ENCODE data around the gene C1R.
A peak's percentile ranks its signal among the peaks of the same experiment; 100 is the strongest.
"Not testable (repeated sequence)": the region's sequence is repeated elsewhere in the genome, so short reads cannot be mapped to it uniquely, and the experiment has no call there.

C1R gene

GRCh38 chr12:7045913-7046312, 46.3 kb downstream of the C1R start:
- in situ Hi-C loops (cut with MboI; ENCODE audit: low sequenced_read_pairs) = no loop called here
- H3K9me3 ChIP-seq = no peaks in the 10 kb centered on the region
- DNase-seq (ENCODE audit: low spot score in 2 of 2) = no peak

GRCh38 chr12:7042842-7043241, 49.4 kb downstream of the C1R start:
- no peaks in the 10 kb centered on the region for H3K4me1 ChIP-seq
- DNase-seq (ENCODE audit: low spot score in 2 of 2) = peak in 1 of 2 experiments; percentile 35
- H3K36me3 ChIP-seq (replicated peaks) = no peaks in the 10 kb centered on the region
- H3K27me3 ChIP-seq (ENCODE audit: low read depth) = no peaks in the 10 kb centered on the region
- in situ Hi-C loops (cut with MboI; ENCODE audit: low sequenced_read_pairs) = no loop called here
- H3K4me3 ChIP-seq = no peak overlapping the region
- H3K9me3 ChIP-seq = no peaks in the 10 kb centered on the region

More at GRCh38 chr12:7045913-7046312, 46.3 kb downstream of the C1R start:
- Histone ChIP-seq H3K27me3 (ENCODE audit: low read depth) (no peaks in the 10 kb centered on the region), H3K36me3 (replicated peaks) (no peaks in the 10 kb centered on the region), H3K4me1 (no peaks in the 10 kb centered on the region), H3K4me3 (no peak overlapping the region)

- H3K9me3 ChIP-seq = no peaks in the 10 kb centered on the region
- H3K27me3 ChIP-seq (ENCODE audit: low read depth) = no peaks in the 10 kb centered on the region
- H3K36me3 ChIP-seq (replicated peaks) = no peaks in the 10 kb centered on the region
- no peaks in the 10 kb centered on the region for H3K4me1 ChIP-seq
- DNase-seq (ENCODE audit: low spot score in 2 of 2) = no peak
- no peak overlapping the region for H3K4me3 ChIP-seq
- in situ Hi-C loops (cut with MboI; ENCODE audit: low sequenced_read_pairs) = no loop called here
These were observed 52.8 kb downstream of the C1R start for GRCh38 chr12:7039403-7039802.

GRCh38 chr12:7038591-7038990, 53.7 kb downstream of the C1R start:
- no peak for DNase-seq (ENCODE audit: low spot score in 2 of 2)
- in situ Hi-C loops (cut with MboI; ENCODE audit: low sequenced_read_pairs) = no loop called here
- no peak overlapping the region for H3K4me3 ChIP-seq
- no peaks in the 10 kb centered on the region for H3K9me3 ChIP-seq
- H3K27me3 ChIP-seq (ENCODE audit: low read depth) = no peaks in the 10 kb centered on the region
- H3K4me1 ChIP-seq = no peaks in the 10 kb centered on the region
- H3K36me3 ChIP-seq (replicated peaks) = no peaks in the 10 kb centered on the region

- H3K4me1 ChIP-seq; H3K9me3 ChIP-seq; DNase-seq (ENCODE audit: low spot score in 2 of 2); in situ Hi-C loops (cut with MboI; ENCODE audit: low sequenced_read_pairs); H3K27me3 ChIP-seq (ENCODE audit: low read depth); H3K36me3 ChIP-seq (replicated peaks); H3K4me3 ChIP-seq: not testable (repeated sequence)
These were observed 54.8 kb downstream of the C1R start for GRCh38 chr12:7037411-7037810.

GRCh38 chr12:7035463-7035862, 56.8 kb downstream of the C1R start:
- in situ Hi-C loops (cut with MboI; ENCODE audit: low sequenced_read_pairs) = no loop called here
- no peak for DNase-seq (ENCODE audit: low spot score in 2 of 2)
- H3K4me3 ChIP-seq = no peak overlapping the region
- no peaks in the 10 kb centered on the region for H3K27me3 ChIP-seq (ENCODE audit: low read depth)
- no peaks in the 10 kb centered on the region for H3K9me3 ChIP-seq
- H3K4me1 ChIP-seq = no peaks in the 10 kb centered on the region
- H3K36me3 ChIP-seq (replicated peaks) = no peaks in the 10 kb centered on the region

- Histone ChIP-seq H3K4me1 (no peaks in the 10 kb centered on the region), H3K4me3 (no peak overlapping the region), H3K36me3 (replicated peaks) (no peaks in the 10 kb centered on the region), H3K27me3 (ENCODE audit: low read depth) (no peaks in the 10 kb centered on the region), H3K9me3 (no peaks in the 10 kb centered on the region)
- no peak for DNase-seq (ENCODE audit: low spot score in 2 of 2)
- in situ Hi-C loops (cut with MboI; ENCODE audit: low sequenced_read_pairs) = no loop called here
These were observed 57.8 kb downstream of the C1R start for GRCh38 chr12:7034464-7034863.

- Histone ChIP-seq H3K9me3 (no peaks in the 10 kb centered on the region), H3K36me3 (replicated peaks) (no peaks in the 10 kb centered on the region), H3K27me3 (ENCODE audit: low read depth) (no peaks in the 10 kb centered on the region), H3K4me3 (no peak overlapping the region), H3K4me1 (no peaks in the 10 kb centered on the region)
- no peak for DNase-seq (ENCODE audit: low spot score in 2 of 2)
- in situ Hi-C loops (cut with MboI; ENCODE audit: low sequenced_read_pairs) = no loop called here
These were observed 59.3 kb downstream of the C1R start for GRCh38 chr12:7032990-7033389.

GRCh38 chr12:7031306-7031705, 60.9 kb downstream of the C1R start:
- Histone ChIP-seq H3K27me3 (ENCODE audit: low read depth) (no peaks in the 10 kb centered on the region), H3K4me1 (no peaks in the 10 kb centered on the region), H3K4me3 (no peak overlapping the region), H3K9me3 (no peaks in the 10 kb centered on the region), H3K36me3 (replicated peaks) (no peaks in the 10 kb centered on the region)
- no peak for DNase-seq (ENCODE audit: low spot score in 2 of 2)
- in situ Hi-C loops (cut with MboI; ENCODE audit: low sequenced_read_pairs) = no loop called here
